H1 (cell line): ENCODE measurements around the gene PITPNB. TPM values are rescaled to one million over a fixed set of nuclear protein-coding genes. Genes with fewer than 3 reads are reported as not detected.

Experiments
- CTCF ChIA-PET: fragments of 300-600 bp; sonication (Branson Sonifier 250); formaldehyde crosslinking; loops from one replicate; lab custom pipeline; 2021; ENCODE audit not compliant: partially characterized antibody; lab: Charles Lee
- POLR2A ChIA-PET: fragments of 300-600 bp; sonication (Branson Sonifier 250); formaldehyde crosslinking; loops from one replicate; lab custom pipeline; 2021; ENCODE audit warnings: inconsistent platforms; ENCODE audit not compliant: partially characterized antibody; lab: Charles Lee
- DNase-seq, 2 experiments: peaks; one replicate each; pipeline versions ENCODE4 v3.0.0 to v3.0.0-alpha.2; 2010 to 2022; ENCODE audit warnings: low spot score in 2 of 2, low read depth in 1 of 2, mixed read lengths in 1 of 2
- FAIRE-seq: peaks from 2 replicates; lab custom pipeline; 2011; peaks lifted over from hg19 to GRCh38; lab: Jason Lieb, UNC
- H2AFZ ChIP-seq: 2 replicates; pipeline ENCODE4 v1.8.1; 2012; ENCODE audit warnings: low read length, inconsistent platforms
- H2AK5ac ChIP-seq: 2 replicates; pipeline ENCODE4 v1.6.1; 2013; ENCODE audit warnings: low read depth, low read length
- H2BK120ac ChIP-seq: replicated peaks from 2 replicates; pipeline ENCODE3; 2013; ENCODE audit warnings: low read depth, low read length, inconsistent platforms
- H2BK12ac ChIP-seq: 2 replicates; pipeline ENCODE4 v1.6.1; 2013; ENCODE audit warnings: low read depth, low read length
- H2BK15ac ChIP-seq: 2 replicates; pipeline ENCODE4 v1.6.1; 2013; ENCODE audit warnings: low read length
- H2BK20ac ChIP-seq: 2 replicates; pipeline ENCODE4 v1.6.1; 2013; ENCODE audit warnings: low read length
- H2BK5ac ChIP-seq: 2 replicates; pipeline ENCODE4 v1.6.1; 2013; ENCODE audit warnings: low read depth, low read length
- H3K14ac ChIP-seq: 2 replicates; pipeline ENCODE4 v1.6.1; 2013; ENCODE audit warnings: inconsistent platforms; ENCODE audit not compliant: insufficient read length
- H3K18ac ChIP-seq: 2 replicates; pipeline ENCODE4 v1.6.1; 2013; ENCODE audit warnings: low read length; ENCODE audit errors: extremely low read depth
- H3K23ac ChIP-seq: 2 replicates; pipeline ENCODE4 v1.6.1; 2013; ENCODE audit warnings: inconsistent platforms; ENCODE audit not compliant: insufficient read length
- H3K23me2 ChIP-seq: 2 replicates; pipeline ENCODE4 v1.6.1; 2013; ENCODE audit warnings: low read depth, low read length
- H3K27ac ChIP-seq: 2 replicates; pipeline ENCODE4 v1.6.1; 2011; ENCODE audit warnings: low read depth, low read length, inconsistent platforms
- H3K27me3 ChIP-seq, 4 experiments: replicated peaks in 1 of 4; 1 replicate in 1 of 4; 2 replicates in 3 of 4; pipeline versions ENCODE4 v1.6.1 to v1.8.1; 2011 to 2013; ENCODE audit warnings: low read length in 3 of 4, mild to moderate bottlenecking in 3 of 4, inconsistent platforms in 2 of 4, mixed read lengths in 2 of 4, moderate library complexity in 1 of 4; ENCODE audit not compliant: control insufficient read depth in 3 of 4, insufficient read depth in 3 of 4; ENCODE audit errors: extremely low read depth in 1 of 4
- H3K36me3 ChIP-seq, 4 experiments: 2 replicates each; pipeline versions ENCODE4 v1.6.1 to v1.8.1; 2011 to 2013; ENCODE audit warnings: mild to moderate bottlenecking in 4 of 4, low read length in 3 of 4, moderate library complexity in 2 of 4, control low read depth in 1 of 4, inconsistent platforms in 1 of 4; ENCODE audit not compliant: insufficient read depth in 4 of 4, control insufficient read depth in 2 of 4
- H3K4ac ChIP-seq: replicated peaks from 2 replicates; pipeline ENCODE3; 2013; ENCODE audit warnings: low read length, low read depth, mixed read lengths, inconsistent platforms; ENCODE audit not compliant: insufficient read length
- H3K4me1 ChIP-seq, 4 experiments: replicated peaks in 1 of 4; 1 replicate in 1 of 4; 2 replicates in 3 of 4; pipeline versions ENCODE4 v1.6.1 to v1.8.1; 2011 to 2013; ENCODE audit warnings: low read length in 3 of 4, inconsistent platforms in 2 of 4, mixed read lengths in 1 of 4; ENCODE audit not compliant: insufficient read depth in 4 of 4, control insufficient read depth in 3 of 4
- H3K4me2 ChIP-seq, 2 experiments: 2 replicates each; pipeline versions ENCODE4 v1.6.1 to v1.8.1; 2011 to 2013; ENCODE audit warnings: low read depth in 2 of 2, low read length in 2 of 2, control low read depth in 1 of 2, inconsistent platforms in 1 of 2, mild to moderate bottlenecking in 1 of 2; ENCODE audit not compliant: insufficient read depth in 1 of 2
- H3K4me3 ChIP-seq, 4 experiments: fragments of 200-600, 300-600 bp in 1 of 4; sonication (generic), shearing (Covaris generic), sonication (Bioruptor Twin) in 1 of 4; 2 replicates each; pipeline versions ENCODE4 v1.5.1 to v1.8.1; 2011 to 2016; ENCODE audit warnings: low read length in 4 of 4, low read depth in 3 of 4, control low read depth in 2 of 4, inconsistent platforms in 2 of 4, mild to moderate bottlenecking in 2 of 4, mixed read lengths in 1 of 4, moderate library complexity in 1 of 4; ENCODE audit not compliant: insufficient read depth in 2 of 4; ENCODE audit errors: extremely low read depth in 1 of 4
- H3K56ac ChIP-seq: replicated peaks from 2 replicates; pipeline ENCODE3; 2013; ENCODE audit warnings: low read depth, mild to moderate bottlenecking, mixed read lengths, low read length, inconsistent platforms; ENCODE audit not compliant: insufficient read length
- H3K79me1 ChIP-seq: 2 replicates; pipeline ENCODE4 v1.6.1; 2013; ENCODE audit warnings: low read depth, low read length, control low read depth
- H3K79me2 ChIP-seq, 2 experiments: 2 replicates each; pipeline versions ENCODE4 v1.6.1 to v1.8.1; 2012 to 2013; ENCODE audit warnings: low read length in 2 of 2, mild to moderate bottlenecking in 2 of 2, inconsistent platforms in 1 of 2; ENCODE audit not compliant: insufficient read depth in 2 of 2, control insufficient read depth in 1 of 2
- H3K9ac ChIP-seq, 4 experiments: replicated peaks in 1 of 4; 1 replicate in 1 of 4; 2 replicates in 3 of 4; pipeline versions ENCODE4 v1.6.1 to v1.8.1; 2011 to 2013; ENCODE audit warnings: low read depth in 3 of 4, low read length in 3 of 4, control low read depth in 2 of 4, mild to moderate bottlenecking in 2 of 4, moderate library complexity in 2 of 4, inconsistent platforms in 1 of 4; ENCODE audit errors: extremely low read depth in 1 of 4
- H3K9me3 ChIP-seq, 2 experiments: 2 replicates each; pipeline versions ENCODE4 v1.6.1 to v1.8.1; 2012 to 2013; ENCODE audit warnings: mild to moderate bottlenecking in 2 of 2, moderate library complexity in 2 of 2, control low read depth in 1 of 2, inconsistent platforms in 1 of 2, low read depth in 1 of 2, low read length in 1 of 2, mixed read lengths in 1 of 2; ENCODE audit not compliant: insufficient read depth in 2 of 2
- H4K20me1 ChIP-seq, 2 experiments: replicated peaks in 1 of 2; 2 replicates each; pipeline versions ENCODE3 to v1.8.1; 2011 to 2013; ENCODE audit warnings: inconsistent platforms in 2 of 2, low read length in 2 of 2, mild to moderate bottlenecking in 1 of 2; ENCODE audit not compliant: insufficient read depth in 2 of 2, control insufficient read depth in 1 of 2
- H4K5ac ChIP-seq: 2 replicates; pipeline ENCODE4 v1.6.1; 2013; ENCODE audit warnings: low read length, low read depth, mixed read lengths, inconsistent platforms; ENCODE audit not compliant: insufficient read length
- H4K8ac ChIP-seq: 2 replicates; pipeline ENCODE4 v1.8.0; 2013; ENCODE audit warnings: mild to moderate bottlenecking, moderate library complexity, low read length, inconsistent platforms; ENCODE audit not compliant: insufficient read depth; ENCODE audit errors: extremely low read depth
- H4K91ac ChIP-seq: replicated peaks from 2 replicates; pipeline ENCODE3; 2013; ENCODE audit warnings: low read length, mixed read lengths, inconsistent platforms; ENCODE audit not compliant: insufficient read length
- FOSL1 ChIP-seq: IDR thresholded peaks from 2 replicates; pipeline ENCODE4 v1.6.1; 2011; ENCODE audit warnings: mild to moderate bottlenecking, low read depth, low read length, moderate library complexity; ENCODE audit not compliant: insufficient read depth
- WGBS, 2 experiments: shearing (Covaris generic) in 1 of 2; methylation state at CpG; one replicate each; pipeline versions ENCODE4 v1.1.6 to v1.1.7; 2013 to 2015; ENCODE audit warnings: low lambda C conversion rate in 2 of 2, mixed read lengths in 2 of 2, inconsistent platforms in 1 of 2, low coverage in 1 of 2, missing lambda C conversion rate in 1 of 2; ENCODE audit not compliant: insufficient replicate concordance in 2 of 2, insufficient coverage in 1 of 2, insufficient read length in 1 of 2; ENCODE audit errors: extremely low coverage in 1 of 2, missing lambda C conversion rate in 1 of 2; 5-methylcytosine and 5-hydroxymethylcytosine counted together
- polyA plus RNA-seq, 7 experiments: library from polyadenylated mRNA; depleted of rRNA in 3 of 7; stranded (reverse) in 5 of 7; unstranded in 2 of 7; fragments of >200 nt in 5 of 7; fragments of 200-250 nt in 2 of 7; gene quantifications; 1 replicate in 5 of 7; 2 replicates in 1 of 7; 4 replicates in 1 of 7; pipeline versions ENCODE4 v1.2.1 to v1.2.3, GENCODE V29; 2011 to 2013; ENCODE audit warnings: missing spikeins in 2 of 7, mixed read lengths in 2 of 7
- total RNA-seq: library from RNA; stranded (reverse); fragmentation: NEBNext Ultra II Directional; extraction: Animal tissue kit (Norgen Biotek cat#: 25700); gene quantifications from 2 replicates; pipeline ENCODE4 v1.2.1, GENCODE V29; 2021
- TF ChIP-seq, protein P1 (sequence below): IDR thresholded peaks from 2 replicates; pipeline ENCODE4 v1.6.1; 2012; ENCODE audit warnings: inconsistent platforms

Gene PITPNB
- total and polyA plus RNA-seq, 2 of the 8 experiments (the other 6 are each of a cell fraction or from before 2014, with no cell fraction given), result 24.6 to 89.3 TPM

DNA sequence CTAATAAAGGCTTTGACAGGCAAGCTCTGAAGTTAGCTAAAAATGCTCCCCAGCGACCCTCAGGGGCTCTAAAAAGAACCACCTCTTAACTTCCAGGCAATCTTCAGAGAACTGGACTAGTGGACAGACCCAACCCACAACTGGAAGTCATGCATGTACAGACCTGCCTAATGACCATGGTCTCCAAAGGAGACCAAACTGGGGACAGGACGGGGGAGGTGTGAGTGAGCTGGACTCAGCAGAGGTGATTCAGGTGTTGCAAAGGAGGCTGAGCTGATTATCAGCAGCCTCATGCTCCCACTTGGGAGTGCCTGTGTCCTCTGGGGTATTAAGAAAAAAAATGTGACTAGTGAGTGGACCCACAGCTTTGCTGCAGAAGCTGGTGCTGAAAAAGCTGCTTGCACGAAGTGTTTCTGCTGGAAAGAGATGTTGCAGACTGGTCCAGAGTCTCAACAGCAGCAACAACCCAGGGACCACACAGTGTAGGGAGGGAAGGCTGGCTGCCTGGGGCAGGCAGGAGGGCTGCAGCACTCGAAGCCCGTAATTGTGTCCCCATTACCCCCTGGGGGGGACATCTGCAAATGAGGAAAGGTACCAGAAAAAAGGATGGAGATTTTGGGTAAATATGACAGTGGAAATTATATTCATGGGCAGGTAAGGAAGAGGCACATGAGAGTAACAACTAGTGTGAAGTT is 35.3 kb downstream of the PITPNB start:
- H3K56ac ChIP-seq, result no peak overlapping the region
- H4K8ac ChIP-seq, result no peak overlapping the region; the same call in 1 of the 2 replicates
- no peak overlapping the region for H2BK15ac ChIP-seq
- H2BK5ac ChIP-seq, result no peak overlapping the region; the same call in 1 of the 2 replicates
- no peak overlapping the region for H3K14ac ChIP-seq
- peak in 1 of 2 experiments; percentile 48 for DNase-seq
- H3K4me1 ChIP-seq, result peaks cover 7 to 12% (median 8%) of the 10 kb centered on the region in 4 experiments
- no peak for FAIRE-seq
- H2AFZ ChIP-seq, result no peak overlapping the region
- H3K27ac ChIP-seq, result no peak overlapping the region
- TF ChIP-seq FOSL1, result no peak
- TF ChIP-seq, protein P1, sequence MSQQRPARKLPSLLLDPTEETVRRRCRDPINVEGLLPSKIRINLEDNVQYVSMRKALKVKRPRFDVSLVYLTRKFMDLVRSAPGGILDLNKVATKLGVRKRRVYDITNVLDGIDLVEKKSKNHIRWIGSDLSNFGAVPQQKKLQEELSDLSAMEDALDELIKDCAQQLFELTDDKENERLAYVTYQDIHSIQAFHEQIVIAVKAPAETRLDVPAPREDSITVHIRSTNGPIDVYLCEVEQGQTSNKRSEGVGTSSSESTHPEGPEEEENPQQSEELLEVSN, result peak; percentile 75
- WGBS, 2 experiments, result 65% methylated on average over 5 of the region's 5 CpGs; no CpG with 5 or more reads in 1 of the 2 experiments
- H4K20me1 ChIP-seq, result peaks cover 8 to 14% of the 10 kb centered on the region in 2 experiments
- no peaks in the 10 kb centered on the region for H3K27me3 ChIP-seq
- CTCF ChIA-PET, result interaction anchor here (0.6 to 5.7 kb wide), 16 partner anchors 8 to 136 kb away, joined by 3 to 58 read pairs (median 6); no protein-coding TSS in a partner anchor
- H2AK5ac ChIP-seq, result no peak overlapping the region
- H3K4ac ChIP-seq, result no peak overlapping the region
- peaks cover 0 to 14% (median 4%) of the 10 kb centered on the region in 4 experiments; a peak in 4 of 8 replicates for H3K36me3 ChIP-seq
- H3K4me3 ChIP-seq, result peak overlapping the region in 1 of 4 experiments; percentile 3; a peak in 1 of 8 replicates
- H4K5ac ChIP-seq, result no peak overlapping the region
- H2BK120ac ChIP-seq, result peak overlapping the region; percentile 24
- H2BK20ac ChIP-seq, result no peak overlapping the region
- no peaks in the 10 kb centered on the region for H3K23me2 ChIP-seq
- no peak overlapping the region for H3K23ac ChIP-seq
- H3K79me2 ChIP-seq, result peaks cover 0 to 12% of the 10 kb centered on the region in 2 experiments; a peak in 1 of 4 replicates
- H3K4me2 ChIP-seq, result peak overlapping the region; percentile 10 to 16; a peak in 2 of 4 replicates
- peak overlapping the region; percentile 58 for H4K91ac ChIP-seq
- H3K9ac ChIP-seq, result no peak overlapping the region
- H3K18ac ChIP-seq, result peak overlapping the region; percentile 36; the same call in 1 of the 2 replicates
- no peak overlapping the region for H2BK12ac ChIP-seq
- H3K79me1 ChIP-seq, result no peaks in the 10 kb centered on the region; the same call in 1 of the 2 replicates
- H3K9me3 ChIP-seq, result no peaks in the 10 kb centered on the region
- POLR2A ChIA-PET, result interaction anchor here (0.5 to 1.3 kb wide), 2 partner anchors 11 to 739 kb away, joined by 3 to 4 read pairs; no protein-coding TSS in a partner anchor
